HG03520 (cell line): ENCODE data around the gene GNB1L.
A peak's percentile ranks its signal among the peaks of the same experiment; 100 is the strongest.

ENCODE experiments used
- ATAC-seq: cut with Tn5 transposase; IDR thresholded peaks from one replicate; pipeline ENCODE4 v1.9.1; 2021; ENCODE audit warnings: mild to moderate bottlenecking, moderate library complexity; ENCODE audit not compliant: unreplicated experiment

Gene GNB1L

DNA sequence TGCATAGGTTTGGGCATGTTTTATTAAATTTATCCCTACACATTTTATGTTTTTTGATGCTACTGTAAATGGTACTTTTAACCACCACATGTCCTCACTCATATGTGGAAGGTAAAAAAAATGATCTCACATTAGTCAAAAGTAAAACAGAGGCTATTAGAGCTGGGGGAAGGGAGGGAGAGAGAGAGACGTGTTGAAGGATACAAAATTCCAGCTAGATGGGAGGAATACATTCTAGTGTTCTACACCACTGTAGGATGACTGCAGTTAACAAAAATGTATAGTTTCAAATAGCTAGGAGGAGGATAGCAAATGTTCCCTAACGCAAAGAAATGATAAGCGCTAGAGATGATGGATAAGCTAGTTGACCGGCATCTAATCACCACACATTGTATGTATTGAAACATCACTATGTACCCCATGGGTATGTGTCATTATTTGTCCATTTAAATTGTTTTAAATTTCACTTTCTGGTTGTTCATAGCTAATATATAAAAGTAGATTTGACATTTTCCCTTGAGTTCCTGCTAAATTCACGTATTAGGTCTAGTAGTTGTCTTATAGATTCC, 9.9 kb upstream of the GNB1L start:
- no peak for ATAC-seq

DNA sequence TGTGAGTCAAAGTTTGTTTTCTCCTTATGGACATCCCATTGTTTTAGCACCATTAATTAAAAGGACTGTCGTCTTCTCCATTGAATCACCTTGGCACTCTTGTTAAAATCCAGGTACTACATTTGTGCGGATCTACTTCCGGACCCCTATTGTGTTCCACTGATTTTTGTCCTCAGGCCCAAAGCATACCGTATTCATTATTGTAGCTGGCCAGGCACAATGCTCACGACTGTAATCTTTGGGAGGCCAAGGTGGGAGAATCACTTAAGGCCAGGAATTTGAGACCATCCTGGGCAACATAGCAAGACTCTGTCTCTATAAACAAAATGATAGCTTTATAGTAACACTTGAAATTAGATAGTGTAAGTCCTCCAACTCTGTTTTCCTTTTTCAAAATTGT, 8.9 kb upstream of the GNB1L start:
- no peak for ATAC-seq

DNA sequence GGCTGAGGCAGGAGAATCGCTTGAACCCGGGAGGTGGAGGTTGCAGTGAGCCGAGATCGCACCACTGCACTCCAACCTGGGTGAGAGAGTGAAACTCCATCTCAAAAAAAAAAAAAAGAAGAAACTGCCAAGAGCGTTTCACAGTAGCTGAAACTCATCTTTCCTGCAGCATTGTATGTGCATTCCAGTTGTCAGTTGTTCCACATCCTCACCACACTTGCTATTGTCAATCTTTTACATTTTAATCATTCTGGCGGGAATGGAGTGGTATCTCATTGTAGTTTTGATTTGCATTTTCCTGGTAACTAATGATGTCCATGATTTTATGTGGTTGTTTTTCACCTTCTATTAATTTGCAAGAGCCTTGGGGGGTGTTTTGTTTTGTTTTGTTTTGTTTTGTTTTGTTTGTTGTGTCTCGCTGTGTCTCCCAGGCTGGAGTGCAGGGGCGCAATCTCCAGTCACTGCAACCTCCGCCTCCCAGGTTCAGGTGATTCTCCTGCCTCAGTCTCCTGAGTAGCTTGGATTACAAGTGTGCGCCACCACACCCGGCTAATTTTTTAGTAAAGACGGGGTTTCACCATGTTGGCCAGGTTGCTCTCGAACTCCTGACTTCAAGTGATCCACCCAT, 8.1 kb upstream of the GNB1L start:
- no peak for ATAC-seq

DNA sequence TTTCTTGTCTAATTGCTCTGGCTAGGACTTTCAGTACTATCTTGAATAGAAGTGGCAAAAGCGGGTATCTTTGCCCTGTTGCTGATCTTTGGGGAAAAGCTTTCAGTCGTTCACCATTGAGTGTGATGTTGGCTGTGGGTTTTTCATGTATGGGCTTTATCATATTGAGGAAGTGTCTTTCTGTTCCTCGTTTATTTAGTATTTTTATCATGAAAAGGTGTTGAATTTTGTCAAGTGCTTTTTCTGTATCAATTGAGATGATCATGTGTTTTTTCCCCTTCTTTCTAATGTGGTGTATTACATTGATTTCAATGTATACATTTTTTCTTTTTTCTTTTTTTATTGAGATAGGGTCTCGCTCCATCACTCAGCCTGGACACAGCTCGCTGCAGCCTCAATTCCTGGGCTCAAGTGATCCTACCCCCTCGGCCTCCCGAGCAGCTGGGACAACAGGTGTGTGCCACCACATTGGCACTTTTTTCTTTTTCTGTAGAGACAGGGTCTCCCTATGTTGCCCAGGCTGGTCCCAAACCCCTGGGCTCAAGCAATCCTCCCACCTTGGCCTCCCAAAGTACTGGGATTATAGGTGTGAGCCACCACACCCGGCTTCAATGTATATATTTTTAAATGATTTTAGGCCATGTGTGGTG, 5.3 kb upstream of the GNB1L start:
- ATAC-seq = no peak

DNA sequence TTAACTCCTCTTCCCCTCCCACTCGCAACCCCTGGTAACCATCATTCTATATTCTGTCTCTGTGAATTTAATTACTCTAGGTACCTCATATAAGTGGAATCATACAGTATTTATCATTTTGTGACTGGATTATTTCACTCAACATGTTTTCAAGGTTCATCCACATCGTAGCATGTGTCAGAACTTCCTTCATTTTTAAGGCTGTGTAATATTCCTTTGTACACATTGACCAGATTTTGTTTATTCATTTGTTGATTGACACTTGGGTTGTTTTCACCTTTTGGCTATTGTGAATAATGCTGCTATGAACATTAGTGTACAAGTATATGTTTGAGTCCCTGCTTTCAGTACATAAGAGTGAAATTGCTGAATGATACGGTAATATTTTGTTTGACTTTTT, 2.7 kb upstream of the GNB1L start:
- no peak for ATAC-seq

DNA sequence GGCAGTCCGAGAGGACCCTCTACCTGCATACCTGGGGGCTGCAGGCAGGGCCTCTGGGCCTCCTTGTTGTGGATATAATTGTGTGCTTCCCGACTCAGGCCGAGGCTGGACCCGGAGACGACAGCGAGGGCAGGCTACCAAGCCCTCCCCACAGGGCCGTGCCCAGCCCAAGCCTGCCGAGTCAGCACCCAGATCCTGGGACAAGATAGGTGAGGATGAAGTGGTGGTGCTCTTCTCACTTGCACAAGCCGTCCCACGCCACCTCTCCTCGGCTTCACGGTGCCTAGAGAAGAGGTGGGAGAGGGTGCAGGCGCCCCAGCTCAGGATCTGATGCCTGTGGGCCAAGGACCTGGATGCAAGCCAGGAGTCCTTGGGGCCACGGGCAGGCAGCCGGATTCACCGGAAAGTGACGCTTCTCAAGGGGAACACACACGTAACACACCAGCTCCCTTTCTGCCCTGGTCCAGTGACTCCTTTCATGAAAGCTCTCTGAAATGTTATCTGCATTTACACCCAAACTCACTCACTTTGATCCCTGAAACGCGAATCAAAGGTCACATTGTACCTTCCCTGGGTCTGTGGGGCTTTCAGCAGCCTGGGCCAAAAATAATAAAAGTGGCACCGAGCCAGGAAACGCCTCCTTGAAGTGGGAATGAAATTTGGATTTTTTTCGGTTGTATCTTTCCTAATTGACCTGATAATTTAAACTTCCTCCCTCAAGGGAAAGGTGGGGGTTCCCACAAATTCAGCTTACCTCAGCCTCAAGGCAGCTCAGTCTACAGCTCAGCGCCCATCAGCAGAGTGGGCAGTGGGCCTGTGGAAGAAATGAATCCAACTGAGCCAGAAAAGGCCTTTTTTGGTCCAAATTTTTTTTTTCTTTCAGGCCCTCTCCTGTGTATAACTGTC, 1.1 kb upstream of the GNB1L start:
- peak; percentile 11 for ATAC-seq

DNA sequence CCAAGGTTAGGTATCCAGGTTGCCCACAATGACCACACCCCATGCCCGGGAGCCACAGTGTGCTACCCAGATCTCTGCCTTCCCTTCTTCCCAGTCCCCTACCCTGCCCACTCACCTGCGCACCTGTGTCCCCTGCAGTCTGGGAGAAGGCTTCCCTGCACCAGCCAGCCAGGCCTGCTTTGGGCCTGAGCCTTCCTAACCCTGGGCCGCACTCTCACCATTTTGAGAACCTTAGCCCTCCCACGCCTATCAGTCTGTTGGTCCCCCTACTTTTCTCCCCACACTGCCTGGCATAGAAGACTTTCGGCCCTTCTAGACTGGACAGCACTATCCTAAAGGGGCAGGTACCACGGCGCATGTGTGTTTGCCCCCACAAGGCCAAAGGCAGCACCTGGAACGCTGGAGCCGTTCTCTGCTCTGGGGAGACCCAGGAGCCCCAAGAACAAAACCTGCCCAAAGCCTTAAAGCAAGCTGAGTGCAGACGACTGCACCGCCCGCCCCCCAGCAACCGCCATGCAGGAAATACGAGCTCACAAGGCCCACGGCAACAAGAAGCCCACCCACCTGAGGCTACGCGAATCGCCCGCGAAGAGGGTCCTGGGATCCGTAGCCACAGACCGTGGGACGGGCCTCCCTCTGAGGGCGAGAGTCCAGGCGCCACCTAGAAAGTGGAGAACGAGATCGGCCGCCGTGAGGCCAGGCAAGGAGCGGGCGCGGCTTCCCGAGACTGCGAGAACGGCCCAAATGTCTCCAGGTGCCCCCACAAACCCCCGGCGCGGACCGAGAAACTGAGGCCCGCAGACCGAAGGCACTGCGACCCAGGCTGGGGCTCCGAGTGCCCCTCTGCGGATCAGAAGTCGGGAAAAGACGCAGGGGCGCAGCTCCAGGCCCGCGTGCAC, 546 bp downstream of the GNB1L start:
- no peak for ATAC-seq

DNA sequence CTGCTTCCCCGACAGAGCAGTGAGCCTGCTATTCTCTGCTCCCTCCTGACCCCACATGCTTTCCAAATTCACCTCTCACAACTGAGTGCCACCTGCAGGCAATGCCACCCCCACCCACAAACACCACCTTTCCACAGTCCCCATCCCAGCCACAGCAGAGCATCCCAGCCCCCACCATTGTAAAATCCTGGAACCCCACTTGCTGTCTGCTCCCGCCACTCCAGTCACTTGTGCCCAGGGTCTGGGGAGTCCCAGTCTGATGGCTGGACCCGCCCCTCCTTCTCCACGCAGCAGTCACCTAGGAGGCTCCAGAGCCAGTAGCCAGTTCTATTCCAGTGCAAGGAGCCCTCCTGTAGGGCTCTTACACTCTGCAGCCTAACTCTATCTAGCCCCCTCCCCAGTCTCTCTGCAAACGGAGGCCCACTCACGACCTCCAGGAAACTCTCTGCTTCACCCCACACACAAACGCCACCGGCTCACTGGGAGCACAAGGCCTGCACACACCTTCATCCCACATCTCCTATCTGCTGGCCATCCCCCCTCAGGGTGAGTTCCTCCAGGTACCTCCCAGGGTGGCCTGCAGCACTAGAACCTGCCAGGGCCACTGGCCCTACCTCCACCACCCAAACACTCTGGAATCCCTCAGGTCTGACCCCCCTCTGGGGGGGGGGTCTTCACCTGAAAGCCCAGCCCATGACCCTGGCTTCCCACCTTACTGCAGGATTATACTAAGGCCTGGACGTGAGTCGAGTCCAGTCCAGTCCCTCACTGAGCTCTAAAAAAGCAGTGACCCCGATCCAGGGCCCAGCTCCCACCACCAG, 1.4 kb downstream of the GNB1L start:
- no peak for ATAC-seq

DNA sequence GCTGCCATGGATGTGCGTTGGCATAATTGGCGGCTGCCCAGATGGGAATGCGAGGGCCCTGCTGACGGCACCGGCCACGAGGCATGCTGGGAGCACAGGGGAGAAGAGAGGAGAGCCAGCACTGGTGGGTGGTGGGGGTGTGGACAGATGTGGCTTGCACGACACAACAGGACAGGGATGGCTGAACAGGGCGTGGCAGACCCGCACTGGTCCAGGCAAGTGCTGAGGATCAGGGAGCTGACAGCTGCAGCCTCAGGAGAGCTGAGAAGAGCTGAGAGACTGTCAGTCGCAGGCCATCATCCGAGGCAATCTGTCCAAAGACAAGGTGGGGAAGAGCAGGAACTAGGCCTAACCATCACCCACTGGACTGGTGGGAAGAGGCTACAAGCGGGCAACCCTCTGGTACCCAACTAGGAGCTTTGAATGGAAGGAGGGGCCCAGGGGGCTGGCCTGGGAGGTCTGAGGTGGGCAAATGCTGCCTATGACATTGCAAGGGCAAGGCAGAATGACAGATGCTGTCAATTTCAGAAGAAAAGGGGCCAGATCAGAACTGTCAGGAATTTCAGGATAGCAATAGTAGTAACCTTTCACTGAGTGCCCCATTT, 2.4 kb downstream of the GNB1L start:
- no peak for ATAC-seq

DNA sequence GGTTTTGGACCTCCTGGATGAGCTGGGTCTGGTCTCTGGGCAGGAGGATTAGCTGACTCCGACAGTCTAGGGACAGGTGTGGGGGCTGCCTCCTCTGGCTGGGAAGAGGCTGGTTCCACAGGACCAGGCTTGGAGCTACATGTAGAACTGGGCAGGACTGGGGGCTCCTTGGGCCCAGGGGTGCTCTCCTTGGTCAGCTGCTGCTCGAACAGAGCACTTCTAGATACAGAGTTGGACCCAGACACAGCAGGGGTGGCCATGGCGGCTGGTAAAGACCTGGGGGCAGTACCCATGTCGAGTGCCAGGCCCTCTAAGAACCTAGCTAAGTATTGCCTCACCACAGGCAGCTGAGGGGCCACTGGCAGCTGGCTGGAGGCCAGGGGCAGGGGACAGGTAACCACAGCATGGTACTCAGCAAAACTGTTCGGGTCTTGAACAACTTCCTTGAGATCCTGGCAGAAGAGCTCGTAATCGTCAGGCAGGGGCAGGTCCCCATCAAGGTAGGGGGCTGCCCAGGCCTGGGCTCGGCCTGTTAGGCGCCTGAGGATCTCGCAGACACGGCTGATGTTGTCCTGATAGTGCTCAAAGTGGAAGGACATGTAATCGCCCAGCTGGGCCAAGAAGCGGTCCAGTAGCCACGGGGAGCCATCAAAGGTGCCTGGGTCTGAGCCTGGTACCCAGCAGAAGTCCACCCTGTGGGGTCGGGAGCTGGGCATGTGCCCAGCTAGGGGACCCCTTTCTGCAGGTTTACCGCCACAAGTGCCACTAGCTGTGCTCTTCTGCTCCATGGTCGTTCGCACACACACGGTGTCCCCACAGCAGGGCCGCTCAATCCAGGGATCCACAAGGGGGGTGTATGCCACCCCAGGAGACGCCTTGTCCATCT, 3.1 kb downstream of the GNB1L start:
- ATAC-seq = no peak

DNA sequence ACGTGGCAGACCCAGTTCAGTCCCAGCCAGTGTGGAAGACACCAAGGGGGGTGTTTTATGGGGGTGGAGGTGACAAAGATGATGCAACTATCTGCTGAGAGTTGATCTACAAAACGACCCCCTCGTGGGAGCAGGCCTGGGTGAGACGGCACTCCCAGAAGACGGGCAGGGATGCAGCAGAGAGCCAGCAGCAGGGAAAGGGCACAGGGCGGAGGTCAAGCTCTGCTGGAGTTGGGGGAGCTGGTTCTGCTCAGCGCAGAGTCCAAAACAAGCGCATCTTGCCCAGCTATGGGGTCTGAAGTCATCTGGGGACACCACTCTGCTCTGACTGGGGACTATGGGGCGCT, 3.9 kb downstream of the GNB1L start:
- no peak for ATAC-seq

DNA sequence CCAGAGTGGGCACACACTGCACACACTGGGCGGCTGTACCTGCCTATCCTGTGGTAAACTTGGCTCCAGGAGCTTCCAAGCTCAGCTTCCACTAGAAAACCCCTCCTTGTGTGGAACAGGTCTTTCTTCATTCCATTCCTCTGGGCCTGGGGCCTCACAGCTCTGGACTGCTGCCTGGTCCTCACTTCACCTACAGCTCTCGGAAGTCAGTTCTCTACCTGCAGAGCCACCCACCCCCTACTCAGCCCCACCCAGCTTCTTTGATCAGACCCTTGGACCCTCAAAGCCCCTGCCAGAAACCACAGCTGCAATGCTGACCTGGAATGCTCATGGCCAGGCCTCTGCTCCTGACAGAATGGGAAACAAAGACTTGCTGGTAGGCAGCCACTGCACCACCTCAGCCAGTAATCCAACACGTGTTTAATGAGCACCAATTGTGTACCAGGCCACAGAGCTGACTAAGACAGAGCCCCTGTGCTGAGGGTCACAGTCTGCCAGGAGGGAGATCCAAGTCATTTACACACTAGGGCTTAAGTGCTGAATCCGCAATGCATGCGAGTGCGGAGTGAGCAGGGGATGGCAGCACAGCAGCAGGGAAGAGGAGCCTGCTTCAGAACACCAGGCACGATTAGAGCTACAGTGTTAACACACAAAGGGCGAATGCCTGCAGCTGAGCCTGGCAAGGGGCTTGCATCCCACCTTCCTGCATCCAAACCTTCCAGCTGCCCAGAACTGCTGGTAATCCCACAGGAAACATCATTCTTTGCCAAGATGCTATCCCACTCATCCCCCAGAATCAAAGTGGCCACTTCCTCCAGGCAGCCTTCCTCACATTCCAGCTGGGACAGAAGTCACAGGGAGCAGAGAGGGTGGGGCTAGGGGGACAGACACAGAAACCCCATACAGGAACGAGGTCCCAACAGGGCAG, 4.6 kb downstream of the GNB1L start:
- ATAC-seq = no peak

DNA sequence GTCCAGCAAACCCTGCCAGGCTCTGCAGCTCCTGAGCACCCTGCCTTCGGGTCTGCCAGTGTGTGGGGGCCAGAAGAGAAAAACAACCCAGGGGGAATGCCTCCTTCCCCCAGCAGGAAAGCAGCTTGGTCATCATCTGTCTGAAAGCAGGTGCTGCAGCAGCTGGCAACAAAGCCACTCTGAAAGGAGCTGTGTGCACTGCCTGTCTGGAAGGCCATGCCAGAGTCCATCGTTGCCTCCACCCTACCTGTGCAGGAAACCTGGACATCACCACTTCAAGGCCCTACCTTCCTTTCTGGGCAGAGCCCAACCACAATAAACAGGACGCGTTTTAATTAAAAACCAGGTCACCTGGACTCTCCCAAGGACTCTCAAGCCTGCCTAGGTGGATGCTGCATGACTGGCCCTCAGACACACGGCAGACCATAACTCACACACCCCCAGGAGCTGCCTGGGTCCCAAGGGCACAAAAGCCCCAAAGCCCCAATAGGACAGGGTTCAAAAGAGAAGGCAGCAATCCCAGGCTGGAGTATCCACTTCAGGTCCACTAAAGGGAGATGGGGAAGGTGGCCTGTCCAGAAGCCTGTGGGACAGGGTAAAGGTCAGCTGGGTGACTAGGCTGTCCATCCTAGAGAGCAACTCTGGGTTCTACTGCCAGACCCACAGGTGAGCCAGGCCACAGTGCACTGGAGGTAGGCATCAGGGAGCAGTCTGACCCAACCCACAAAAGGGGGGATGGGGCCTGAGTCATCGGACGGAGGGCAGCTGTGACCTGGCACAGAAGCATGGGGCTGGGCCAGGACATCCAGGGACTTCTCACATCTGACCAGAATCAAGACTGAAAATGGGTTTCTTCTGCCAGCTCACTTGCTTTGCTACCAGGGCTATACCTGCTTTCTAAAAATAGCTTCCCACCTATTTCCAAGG, 6.1 kb downstream of the GNB1L start:
- no peak for ATAC-seq

DNA sequence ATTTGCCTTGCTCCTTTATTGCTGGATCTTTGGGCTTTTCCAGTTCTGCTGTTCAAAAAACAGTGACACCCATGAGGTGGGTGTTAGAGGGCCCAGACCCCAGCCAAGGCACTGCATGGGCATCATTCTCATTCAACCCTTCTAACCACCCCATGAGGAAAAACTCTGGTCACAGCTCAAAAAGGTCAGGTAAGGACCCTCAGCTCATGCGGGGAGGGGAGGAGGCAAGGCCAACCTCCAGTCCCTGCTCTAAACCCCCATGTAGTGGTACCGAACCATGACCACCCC, 7.4 kb downstream of the GNB1L start:
- ATAC-seq = no peak

DNA sequence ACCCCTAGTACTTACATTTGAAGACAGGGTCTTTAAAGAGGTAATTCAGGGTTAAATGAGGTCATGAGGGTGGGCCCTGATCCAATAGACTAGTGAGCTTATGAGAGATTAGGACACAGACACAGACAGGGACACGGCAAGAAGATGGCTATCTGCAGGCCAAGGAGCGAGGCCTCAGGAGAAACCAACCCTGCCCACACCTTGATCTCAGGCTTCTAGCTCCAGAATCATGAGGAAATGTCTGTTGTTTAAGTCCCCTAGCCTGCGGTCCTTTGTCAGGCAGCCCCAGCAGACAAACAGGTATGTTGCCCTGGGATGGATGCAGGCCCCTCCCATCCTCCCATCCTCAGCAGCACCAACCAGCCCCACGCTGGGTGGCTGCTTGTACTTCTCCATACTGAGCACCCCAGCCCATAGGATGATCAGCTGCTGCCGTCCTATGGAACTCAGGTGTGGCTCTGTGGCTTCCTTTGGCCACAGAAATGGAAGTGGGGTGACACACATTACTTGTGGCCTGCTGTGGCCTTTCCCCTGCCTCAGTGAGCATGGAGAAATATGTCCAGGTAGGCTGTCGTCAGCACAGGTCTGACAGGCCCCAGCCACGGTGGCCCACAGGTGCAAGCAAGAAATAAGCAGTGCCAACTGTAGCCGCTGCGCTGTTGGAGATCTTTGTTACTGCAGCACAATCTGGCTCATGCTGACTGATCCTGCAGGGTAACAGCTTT, 7.9 kb downstream of the GNB1L start:
- ATAC-seq = no peak
